LNCaP clone FGC (cell line): ENCODE measurements around the gene TRIM33.

Experiments
- DNase-seq: peaks from one replicate; pipeline ENCODE4 v3.0.0-alpha.2; 2011; ENCODE audit warnings: low read depth
- H3K4me3 ChIP-seq: 2 replicates; pipeline ENCODE4 v1.5.1; 2011; ENCODE audit warnings: mild to moderate bottlenecking, low read depth, low read length, control low read depth
- CTCF ChIP-seq: IDR thresholded peaks from 2 replicates; pipeline ENCODE4 v1.5.1; 2012; ENCODE audit warnings: mild to moderate bottlenecking; ENCODE audit not compliant: control insufficient read depth, insufficient read depth; ENCODE audit errors: extremely low read depth

TRIM33 gene

GRCh38 chr1:114458237-114458777 lies 52.7 kb downstream of the TRIM33 start:
- H3K4me3 ChIP-seq, result no peak overlapping the region
- DNase-seq, result no peak

GRCh38 chr1:114457675-114458236 lies 53.2 kb downstream of the TRIM33 start:
- TF ChIP-seq CTCF, result no peak
- DNase-seq, result no peak
- H3K4me3 ChIP-seq, result 0 out of 2 replicates have a peak overlapping the region, but pooled peaks have one; percentile 14

More at GRCh38 chr1:114458237-114458777, 52.7 kb downstream of the TRIM33 start:
- TF ChIP-seq CTCF, result no peak

- TF ChIP-seq CTCF, result no peak
- DNase-seq, result no peak
- no peak overlapping the region for H3K4me3 ChIP-seq
These were observed 54.4 kb downstream of the TRIM33 start for GRCh38 chr1:114456586-114456985.

- TF ChIP-seq CTCF, result no peak
- no peak for DNase-seq
- no peak overlapping the region for H3K4me3 ChIP-seq
These were observed 55.8 kb downstream of the TRIM33 start for GRCh38 chr1:114455102-114455785.

- no peak for DNase-seq
- TF ChIP-seq CTCF, result no peak
- H3K4me3 ChIP-seq, result no peak overlapping the region
These were observed 56.5 kb downstream of the TRIM33 start for GRCh38 chr1:114454539-114454938.

GRCh38 chr1:114453361-114453784 lies 57.6 kb downstream of the TRIM33 start:
- TF ChIP-seq CTCF, result no peak
- H3K4me3 ChIP-seq, result no peak overlapping the region
- peak; percentile 63 for DNase-seq
